CMK (cell line): Measurements from ENCODE around the gene CXCL11.
"Not testable (repeated sequence)": the region's sequence is repeated elsewhere in the genome, so short reads cannot be mapped to it uniquely, and the experiment has no call there.

ENCODE experiments used
- DNase-seq: peaks from one replicate; pipeline ENCODE4 v3.0.0-alpha.2; 2010; ENCODE audit warnings: low read depth

Gene CXCL11

DNA sequence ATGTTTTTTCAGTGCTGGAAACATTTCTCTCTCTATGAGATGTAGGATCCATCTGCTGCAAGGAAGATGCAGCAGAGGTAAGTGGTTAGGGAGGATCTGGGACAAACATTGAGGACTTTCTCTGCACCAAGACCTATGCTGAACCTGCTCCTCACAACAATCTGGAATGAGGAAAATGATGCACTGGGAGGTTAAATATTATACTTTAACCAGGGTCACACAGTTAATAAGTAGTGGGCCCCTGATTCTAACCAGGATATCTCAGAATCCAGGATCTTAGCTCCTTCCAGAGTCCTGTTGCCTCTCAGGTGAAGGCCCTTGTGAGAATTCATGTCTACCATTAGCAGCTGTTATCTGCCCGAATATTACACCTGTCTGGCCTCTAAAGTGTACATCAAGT is 35.6 kb downstream of the CXCL11 start:
- DNase-seq = no peak

DNA sequence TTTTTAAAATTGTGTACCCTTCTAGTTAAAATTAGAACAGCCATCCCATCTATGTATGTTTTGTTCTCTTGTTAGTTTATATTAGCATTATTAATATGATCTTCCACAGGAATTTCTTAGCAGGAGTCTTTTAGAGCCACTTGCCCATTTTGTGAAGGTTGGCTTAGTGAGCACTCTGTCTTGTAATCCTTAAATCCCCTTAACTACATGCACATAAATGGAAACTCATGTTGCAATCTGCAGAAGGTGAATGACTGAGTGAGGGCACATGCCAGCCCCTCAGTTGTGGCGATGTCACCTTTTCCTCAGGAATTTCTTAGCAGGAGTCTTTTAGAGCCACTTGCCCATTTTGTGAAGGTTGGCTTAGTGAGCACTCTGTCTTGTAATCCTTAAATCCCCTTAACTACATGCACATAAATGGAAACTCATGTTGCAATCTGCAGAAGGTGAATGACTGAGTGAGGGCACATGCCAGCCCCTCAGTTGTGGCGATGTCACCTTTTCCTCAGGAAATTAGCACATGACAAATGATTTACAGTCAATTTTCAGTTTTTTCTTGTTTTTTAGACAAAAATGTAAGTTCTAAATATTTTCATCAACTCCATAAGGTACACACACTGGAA is 37.2 kb downstream of the CXCL11 start:
- DNase-seq = not testable (repeated sequence)

- no peak for DNase-seq
Observed at GRCh38 chr4:75997946-75998345, 37.9 kb downstream of the CXCL11 start.

DNA sequence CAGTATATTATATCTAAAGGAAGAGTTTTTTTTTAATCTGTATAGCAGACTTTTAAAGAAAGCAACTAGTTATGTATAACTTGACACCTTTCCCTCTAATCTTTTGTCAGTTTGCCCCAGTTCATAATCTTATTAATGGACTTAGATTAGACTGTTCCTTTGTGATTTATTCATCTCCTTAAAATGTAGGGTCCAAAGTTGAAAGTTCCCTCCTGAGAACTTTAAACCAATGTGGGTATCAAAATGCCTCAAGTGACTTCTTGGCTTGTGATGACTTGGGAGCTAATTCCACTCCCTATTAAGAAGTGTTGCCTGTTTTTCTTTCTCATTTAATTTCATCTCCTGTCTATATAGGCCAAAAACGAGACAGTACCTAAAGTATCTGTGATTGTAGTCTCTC is 38.8 kb downstream of the CXCL11 start:
- DNase-seq = no peak

DNA sequence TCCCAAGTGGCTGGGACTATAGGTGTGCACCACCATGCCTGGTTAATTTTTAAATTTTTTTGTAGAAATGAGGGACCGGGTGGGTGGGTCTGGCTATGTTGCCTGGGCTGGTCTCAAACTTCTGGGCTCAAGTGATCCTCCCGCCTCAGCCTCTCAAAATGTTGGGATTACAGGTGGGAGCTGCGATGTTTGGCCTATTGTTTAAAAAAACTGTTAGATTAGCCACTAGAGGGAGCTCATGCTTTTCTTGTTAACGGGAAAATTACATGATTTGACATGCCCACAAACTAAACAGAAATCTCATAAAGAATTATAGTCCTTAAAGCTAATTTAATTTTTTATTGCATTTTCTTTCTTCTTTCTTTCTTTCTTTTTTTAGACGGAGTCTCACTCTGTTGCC is 40.1 kb downstream of the CXCL11 start:
- DNase-seq = no peak

DNA sequence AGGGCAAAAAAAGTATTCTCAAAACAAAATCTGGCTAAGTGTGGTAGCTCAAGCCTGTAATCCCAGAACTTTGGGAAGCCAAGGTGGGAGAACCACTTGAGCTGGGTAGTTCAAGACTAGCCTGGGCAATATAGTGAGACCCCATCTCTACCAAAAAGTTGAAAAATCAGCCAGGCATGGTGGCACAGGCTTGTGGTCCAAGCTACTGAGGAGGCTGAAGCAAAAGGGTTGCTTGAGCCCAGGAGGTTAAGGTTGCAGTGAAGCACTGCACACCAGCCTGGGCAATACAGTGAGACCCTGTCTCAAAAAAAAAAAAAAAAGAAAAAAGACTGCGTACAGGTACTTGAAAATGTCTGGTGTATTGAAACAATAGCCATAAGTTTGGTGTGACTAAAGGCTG is 43.4 kb downstream of the CXCL11 start:
- no peak for DNase-seq

DNA sequence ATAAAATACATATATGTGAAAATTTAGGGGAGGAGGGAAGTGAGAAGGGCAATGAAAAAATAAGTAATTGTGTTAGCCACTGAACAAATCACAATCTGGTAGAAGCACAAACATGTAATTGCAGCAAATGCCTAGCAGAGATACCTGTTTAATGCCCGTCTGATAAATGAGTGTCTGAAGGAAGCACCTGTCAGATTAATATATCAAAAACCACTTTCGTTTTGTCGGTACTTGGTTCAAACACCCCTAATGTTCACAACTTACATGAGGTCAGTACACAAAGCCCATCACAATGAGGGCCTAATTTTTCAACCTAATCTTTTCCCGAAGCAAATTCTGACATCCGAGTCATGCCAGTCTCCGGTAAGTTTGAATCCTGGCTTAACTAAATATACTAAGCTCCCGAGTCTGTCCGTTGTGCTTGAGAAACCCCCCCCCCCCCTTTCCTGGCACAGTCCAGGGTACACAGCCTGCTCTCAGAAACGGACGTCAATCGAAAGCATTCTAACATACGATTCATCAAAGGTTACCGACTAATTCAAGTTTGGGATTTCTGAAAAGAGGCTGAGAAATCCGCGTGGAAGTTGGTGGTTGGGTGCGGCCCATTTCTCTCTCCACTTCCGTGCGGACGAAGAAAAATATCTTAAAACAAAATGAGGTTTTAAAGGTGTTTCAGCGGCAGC is 45.9 kb downstream of the CXCL11 start:
- DNase-seq = no peak

- no peak for DNase-seq
Observed at GRCh38 chr4:75985116-75985515, 50.8 kb downstream of the CXCL11 start.
